HEK293 (cell line): ENCODE measurements around the gene WSCD2.

Experiments
- TCF7L2 ChIP-seq: IDR thresholded peaks from 2 replicates; pipeline ENCODE4 v1.6.1; 2011; ENCODE audit warnings: low read depth, mild to moderate bottlenecking, inconsistent platforms, low read length, moderate library complexity, borderline replicate concordance
- YY1 ChIP-seq: fragments of 450-650 bp; formaldehyde crosslinking; IDR thresholded peaks from 2 replicates; pipeline ENCODE4 v1.5.1; 2018; ENCODE audit warnings: missing biosample characterization, missing genetic modification characterization
- ZBTB1 ChIP-seq: fragments of 450-650 bp; formaldehyde crosslinking; IDR thresholded peaks from 2 replicates; pipeline ENCODE4 v1.5.1; 2016; ENCODE audit warnings: missing biosample characterization, missing genetic modification characterization
- ZNF121 ChIP-seq: fragments of 450-650 bp; formaldehyde crosslinking; IDR thresholded peaks from 2 replicates; pipeline ENCODE4 v1.5.1; 2016; ENCODE audit warnings: missing biosample characterization, missing genetic modification characterization
- ZNF16 ChIP-seq: fragments of 450-650 bp; formaldehyde crosslinking; IDR thresholded peaks from 2 replicates; pipeline ENCODE4 v1.5.1; 2016; ENCODE audit warnings: low read depth, missing biosample characterization, missing genetic modification characterization
- ZNF174 ChIP-seq: fragments of 450-650 bp; formaldehyde crosslinking; IDR thresholded peaks from 2 replicates; pipeline ENCODE4 v1.5.0; 2017; ENCODE audit warnings: missing biosample characterization, mild to moderate bottlenecking, missing genetic modification characterization
- ZNF214 ChIP-seq: fragments of 450-650 bp; formaldehyde crosslinking; IDR thresholded peaks from 2 replicates; pipeline ENCODE4 v1.5.1; 2017; ENCODE audit warnings: missing biosample characterization, mild to moderate bottlenecking, missing genetic modification characterization, borderline replicate concordance
- ZNF274 ChIP-seq, 2 experiments: fragments of 200-500 bp in 1 of 2; fragments of 450-650 bp in 1 of 2; sonication (Bioruptor generic) in 1 of 2; formaldehyde crosslinking in 1 of 2; IDR thresholded peaks; 2 replicates each; pipeline versions ENCODE4 v1.5.1 to v1.6.1; 2014 to 2016; ENCODE audit warnings: borderline replicate concordance in 1 of 2, inconsistent platforms in 1 of 2, low read length in 1 of 2, missing biosample characterization in 1 of 2, missing genetic modification characterization in 1 of 2
- TF ChIP-seq, protein P1 (sequence below): fragments of 450-650 bp; formaldehyde crosslinking; IDR thresholded peaks from 2 replicates; pipeline ENCODE4 v1.5.1; 2017; ENCODE audit warnings: missing biosample characterization, missing genetic modification characterization
- TF ChIP-seq, protein P2 (sequence below): fragments of 450-650 bp; formaldehyde crosslinking; IDR thresholded peaks from 2 replicates; pipeline ENCODE4 v1.5.1; 2016; ENCODE audit warnings: missing biosample characterization, missing genetic modification characterization
- TF ChIP-seq, protein P3 (sequence below): fragments of 450-650 bp; formaldehyde crosslinking; IDR thresholded peaks from 2 replicates; pipeline ENCODE4 v1.5.1; 2016; ENCODE audit warnings: missing biosample characterization, missing genetic modification characterization
- TF ChIP-seq, protein P4 (sequence below): fragments of 450-650 bp; formaldehyde crosslinking; IDR thresholded peaks from 2 replicates; pipeline ENCODE4 v1.5.1; 2016; ENCODE audit warnings: missing biosample characterization, missing genetic modification characterization

DNA sequence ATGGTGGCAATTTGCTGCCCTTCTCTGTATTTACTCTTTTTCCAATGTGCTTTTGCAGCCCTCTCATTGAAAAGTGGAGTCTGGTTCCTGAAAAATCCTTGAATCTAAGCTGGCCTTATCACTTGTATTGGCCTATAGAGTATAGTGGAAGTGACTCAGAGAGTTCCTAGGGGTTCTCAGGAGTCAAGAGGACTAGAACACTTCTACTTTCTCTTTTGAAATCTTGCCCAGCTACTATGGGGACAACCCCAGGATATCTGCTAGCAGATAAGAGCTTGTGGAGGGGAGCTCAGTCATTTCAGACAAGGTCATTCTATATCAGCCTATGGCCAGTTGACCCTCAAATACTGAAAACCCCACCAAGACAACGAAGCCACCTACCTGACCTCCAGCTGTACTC is 26.7 kb upstream of the WSCD2 start:
- TF ChIP-seq YY1 (no peak), TCF7L2 (no peak), ZBTB1 (tag by site-specific recombination) (no peak), ZNF174 (tag by site-specific recombination) (no peak), ZNF16 (no peak), ZNF274 (IDR thresholded peaks at IDR 0.05; ENCODE audit: low read length) (no peak), ZNF274 (tag by site-specific recombination; IDR thresholded peaks at IDR 0.05; ENCODE audit: borderline replicate concordance) (no peak), ZNF121 (tag by site-specific recombination) (no peak), ZNF214 (no peak)
- TF ChIP-seq, protein P1, sequence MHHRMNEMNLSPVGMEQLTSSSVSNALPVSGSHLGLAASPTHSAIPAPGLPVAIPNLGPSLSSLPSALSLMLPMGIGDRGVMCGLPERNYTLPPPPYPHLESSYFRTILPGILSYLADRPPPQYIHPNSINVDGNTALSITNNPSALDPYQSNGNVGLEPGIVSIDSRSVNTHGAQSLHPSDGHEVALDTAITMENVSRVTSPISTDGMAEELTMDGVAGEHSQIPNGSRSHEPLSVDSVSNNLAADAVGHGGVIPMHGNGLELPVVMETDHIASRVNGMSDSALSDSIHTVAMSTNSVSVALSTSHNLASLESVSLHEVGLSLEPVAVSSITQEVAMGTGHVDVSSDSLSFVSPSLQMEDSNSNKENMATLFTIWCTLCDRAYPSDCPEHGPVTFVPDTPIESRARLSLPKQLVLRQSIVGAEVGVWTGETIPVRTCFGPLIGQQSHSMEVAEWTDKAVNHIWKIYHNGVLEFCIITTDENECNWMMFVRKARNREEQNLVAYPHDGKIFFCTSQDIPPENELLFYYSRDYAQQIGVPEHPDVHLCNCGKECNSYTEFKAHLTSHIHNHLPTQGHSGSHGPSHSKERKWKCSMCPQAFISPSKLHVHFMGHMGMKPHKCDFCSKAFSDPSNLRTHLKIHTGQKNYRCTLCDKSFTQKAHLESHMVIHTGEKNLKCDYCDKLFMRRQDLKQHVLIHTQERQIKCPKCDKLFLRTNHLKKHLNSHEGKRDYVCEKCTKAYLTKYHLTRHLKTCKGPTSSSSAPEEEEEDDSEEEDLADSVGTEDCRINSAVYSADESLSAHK (tag by site-specific recombination), result no peak
- TF ChIP-seq, protein P2, sequence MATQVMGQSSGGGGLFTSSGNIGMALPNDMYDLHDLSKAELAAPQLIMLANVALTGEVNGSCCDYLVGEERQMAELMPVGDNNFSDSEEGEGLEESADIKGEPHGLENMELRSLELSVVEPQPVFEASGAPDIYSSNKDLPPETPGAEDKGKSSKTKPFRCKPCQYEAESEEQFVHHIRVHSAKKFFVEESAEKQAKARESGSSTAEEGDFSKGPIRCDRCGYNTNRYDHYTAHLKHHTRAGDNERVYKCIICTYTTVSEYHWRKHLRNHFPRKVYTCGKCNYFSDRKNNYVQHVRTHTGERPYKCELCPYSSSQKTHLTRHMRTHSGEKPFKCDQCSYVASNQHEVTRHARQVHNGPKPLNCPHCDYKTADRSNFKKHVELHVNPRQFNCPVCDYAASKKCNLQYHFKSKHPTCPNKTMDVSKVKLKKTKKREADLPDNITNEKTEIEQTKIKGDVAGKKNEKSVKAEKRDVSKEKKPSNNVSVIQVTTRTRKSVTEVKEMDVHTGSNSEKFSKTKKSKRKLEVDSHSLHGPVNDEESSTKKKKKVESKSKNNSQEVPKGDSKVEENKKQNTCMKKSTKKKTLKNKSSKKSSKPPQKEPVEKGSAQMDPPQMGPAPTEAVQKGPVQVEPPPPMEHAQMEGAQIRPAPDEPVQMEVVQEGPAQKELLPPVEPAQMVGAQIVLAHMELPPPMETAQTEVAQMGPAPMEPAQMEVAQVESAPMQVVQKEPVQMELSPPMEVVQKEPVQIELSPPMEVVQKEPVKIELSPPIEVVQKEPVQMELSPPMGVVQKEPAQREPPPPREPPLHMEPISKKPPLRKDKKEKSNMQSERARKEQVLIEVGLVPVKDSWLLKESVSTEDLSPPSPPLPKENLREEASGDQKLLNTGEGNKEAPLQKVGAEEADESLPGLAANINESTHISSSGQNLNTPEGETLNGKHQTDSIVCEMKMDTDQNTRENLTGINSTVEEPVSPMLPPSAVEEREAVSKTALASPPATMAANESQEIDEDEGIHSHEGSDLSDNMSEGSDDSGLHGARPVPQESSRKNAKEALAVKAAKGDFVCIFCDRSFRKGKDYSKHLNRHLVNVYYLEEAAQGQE (tag by site-specific recombination), result no peak
- TF ChIP-seq, protein P3, sequence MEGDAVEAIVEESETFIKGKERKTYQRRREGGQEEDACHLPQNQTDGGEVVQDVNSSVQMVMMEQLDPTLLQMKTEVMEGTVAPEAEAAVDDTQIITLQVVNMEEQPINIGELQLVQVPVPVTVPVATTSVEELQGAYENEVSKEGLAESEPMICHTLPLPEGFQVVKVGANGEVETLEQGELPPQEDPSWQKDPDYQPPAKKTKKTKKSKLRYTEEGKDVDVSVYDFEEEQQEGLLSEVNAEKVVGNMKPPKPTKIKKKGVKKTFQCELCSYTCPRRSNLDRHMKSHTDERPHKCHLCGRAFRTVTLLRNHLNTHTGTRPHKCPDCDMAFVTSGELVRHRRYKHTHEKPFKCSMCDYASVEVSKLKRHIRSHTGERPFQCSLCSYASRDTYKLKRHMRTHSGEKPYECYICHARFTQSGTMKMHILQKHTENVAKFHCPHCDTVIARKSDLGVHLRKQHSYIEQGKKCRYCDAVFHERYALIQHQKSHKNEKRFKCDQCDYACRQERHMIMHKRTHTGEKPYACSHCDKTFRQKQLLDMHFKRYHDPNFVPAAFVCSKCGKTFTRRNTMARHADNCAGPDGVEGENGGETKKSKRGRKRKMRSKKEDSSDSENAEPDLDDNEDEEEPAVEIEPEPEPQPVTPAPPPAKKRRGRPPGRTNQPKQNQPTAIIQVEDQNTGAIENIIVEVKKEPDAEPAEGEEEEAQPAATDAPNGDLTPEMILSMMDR (tag by site-specific recombination), result no peak
- TF ChIP-seq, protein P4, sequence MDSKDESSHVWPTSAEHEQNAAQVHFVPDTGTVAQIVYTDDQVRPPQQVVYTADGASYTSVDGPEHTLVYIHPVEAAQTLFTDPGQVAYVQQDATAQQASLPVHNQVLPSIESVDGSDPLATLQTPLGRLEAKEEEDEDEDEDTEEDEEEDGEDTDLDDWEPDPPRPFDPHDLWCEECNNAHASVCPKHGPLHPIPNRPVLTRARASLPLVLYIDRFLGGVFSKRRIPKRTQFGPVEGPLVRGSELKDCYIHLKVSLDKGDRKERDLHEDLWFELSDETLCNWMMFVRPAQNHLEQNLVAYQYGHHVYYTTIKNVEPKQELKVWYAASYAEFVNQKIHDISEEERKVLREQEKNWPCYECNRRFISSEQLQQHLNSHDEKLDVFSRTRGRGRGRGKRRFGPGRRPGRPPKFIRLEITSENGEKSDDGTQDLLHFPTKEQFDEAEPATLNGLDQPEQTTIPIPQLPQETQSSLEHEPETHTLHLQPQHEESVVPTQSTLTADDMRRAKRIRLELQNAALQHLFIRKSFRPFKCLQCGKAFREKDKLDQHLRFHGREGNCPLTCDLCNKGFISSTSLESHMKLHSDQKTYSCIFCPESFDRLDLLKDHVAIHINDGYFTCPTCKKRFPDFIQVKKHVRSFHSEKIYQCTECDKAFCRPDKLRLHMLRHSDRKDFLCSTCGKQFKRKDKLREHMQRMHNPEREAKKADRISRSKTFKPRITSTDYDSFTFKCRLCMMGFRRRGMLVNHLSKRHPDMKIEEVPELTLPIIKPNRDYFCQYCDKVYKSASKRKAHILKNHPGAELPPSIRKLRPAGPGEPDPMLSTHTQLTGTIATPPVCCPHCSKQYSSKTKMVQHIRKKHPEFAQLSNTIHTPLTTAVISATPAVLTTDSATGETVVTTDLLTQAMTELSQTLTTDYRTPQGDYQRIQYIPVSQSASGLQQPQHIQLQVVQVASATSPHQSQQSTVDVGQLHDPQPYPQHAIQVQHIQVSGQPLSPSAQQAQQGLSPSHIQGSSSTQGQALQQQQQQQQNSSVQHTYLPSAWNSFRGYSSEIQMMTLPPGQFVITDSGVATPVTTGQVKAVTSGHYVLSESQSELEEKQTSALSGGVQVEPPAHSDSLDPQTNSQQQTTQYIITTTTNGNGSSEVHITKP, result no peak
